ENCODE measurements around the gene EPRS1.

DNA sequence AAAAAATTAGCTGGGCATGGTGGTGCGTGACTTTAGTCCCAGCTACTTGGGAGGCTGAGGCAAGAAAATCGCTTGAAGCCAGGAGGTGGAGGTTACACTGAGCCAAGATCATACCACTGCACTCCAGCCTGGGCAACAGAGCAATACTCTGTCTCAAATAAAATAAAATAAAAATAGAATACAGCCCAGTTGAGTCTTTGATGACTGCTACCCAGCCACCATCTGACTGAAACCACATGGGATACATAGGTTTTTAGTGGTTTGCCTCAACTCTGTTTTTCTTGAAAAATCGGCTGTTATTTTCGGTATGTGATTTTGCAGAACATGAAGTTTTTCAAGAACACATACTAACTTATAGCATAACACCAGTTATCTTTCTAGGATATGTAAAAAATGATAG lies 46.5 kb downstream of the EPRS1 start:
- TF ChIP-seq, protein P1, sequence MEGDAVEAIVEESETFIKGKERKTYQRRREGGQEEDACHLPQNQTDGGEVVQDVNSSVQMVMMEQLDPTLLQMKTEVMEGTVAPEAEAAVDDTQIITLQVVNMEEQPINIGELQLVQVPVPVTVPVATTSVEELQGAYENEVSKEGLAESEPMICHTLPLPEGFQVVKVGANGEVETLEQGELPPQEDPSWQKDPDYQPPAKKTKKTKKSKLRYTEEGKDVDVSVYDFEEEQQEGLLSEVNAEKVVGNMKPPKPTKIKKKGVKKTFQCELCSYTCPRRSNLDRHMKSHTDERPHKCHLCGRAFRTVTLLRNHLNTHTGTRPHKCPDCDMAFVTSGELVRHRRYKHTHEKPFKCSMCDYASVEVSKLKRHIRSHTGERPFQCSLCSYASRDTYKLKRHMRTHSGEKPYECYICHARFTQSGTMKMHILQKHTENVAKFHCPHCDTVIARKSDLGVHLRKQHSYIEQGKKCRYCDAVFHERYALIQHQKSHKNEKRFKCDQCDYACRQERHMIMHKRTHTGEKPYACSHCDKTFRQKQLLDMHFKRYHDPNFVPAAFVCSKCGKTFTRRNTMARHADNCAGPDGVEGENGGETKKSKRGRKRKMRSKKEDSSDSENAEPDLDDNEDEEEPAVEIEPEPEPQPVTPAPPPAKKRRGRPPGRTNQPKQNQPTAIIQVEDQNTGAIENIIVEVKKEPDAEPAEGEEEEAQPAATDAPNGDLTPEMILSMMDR (IDR thresholded peaks at IDR 0.05) = no peak
- TF ChIP-seq POLR2A (IDR thresholded peaks at IDR 0.05) (no peak), POLR2AphosphoS5 (IDR thresholded peaks at IDR 0.05) (no peak), EP300 (IDR thresholded peaks at IDR 0.05) (no peak)

Measured in stomach (tissue), 4 donors.